Gastroesophageal sphincter (tissue), 4 donors: ENCODE results near the gene ANKRD13D. TPM values are rescaled to one million over a fixed set of nuclear protein-coding genes. Genes with fewer than 3 reads are reported as not detected.

Experiments
- ATAC-seq: fragments of 150-250 bp; one replicate; pipeline ENCODE4 v1.9.1; 2016; ENCODE audit warnings: mild to moderate bottlenecking, moderate library complexity
- H3K27ac ChIP-seq, 4 donors: fragments of 200-600 bp; sonication (generic) in 3 of 4; 1 replicate in 3 of 4; 2 replicates in 1 of 4; pipeline ENCODE4 v1.5.1; 2016 to 2019
- H3K27me3 ChIP-seq: fragments of 200-600 bp; sonication (generic); one replicate; pipeline ENCODE4 v1.5.1; 2019
- H3K36me3 ChIP-seq, 2 donors: fragments of 200-600 bp; sonication (generic); one replicate each; pipeline ENCODE4 v1.5.1; 2019; ENCODE audit warnings: control low read depth in 1 of 2
- H3K4me1 ChIP-seq, 3 donors: fragments of 200-600 bp; sonication (generic); 1 replicate in 2 of 3; 2 replicates in 1 of 3; pipeline ENCODE4 v1.5.1; 2016 to 2019; ENCODE audit warnings: control low read depth in 2 of 3
- H3K4me3 ChIP-seq, 2 donors: fragments of 200-600 bp; sonication (generic); one replicate each; pipeline ENCODE4 v1.5.1; 2019; ENCODE audit warnings: mild to moderate bottlenecking in 1 of 2, moderate library complexity in 1 of 2
- H3K9me3 ChIP-seq, 3 donors: fragments of 200-600 bp; sonication (generic); one replicate each; pipeline ENCODE4 v1.5.1; 2017 to 2019; ENCODE audit warnings: control low read depth in 2 of 3
- CTCF ChIP-seq, 4 experiments: fragments of 200-600 bp in 2 of 4; fragments of 450-650 bp in 2 of 4; sonication (generic) in 1 of 4; IDR thresholded peaks; one replicate each; pipeline ENCODE4 v1.5.1; 2017 to 2019; ENCODE audit warnings: antibody characterized with exemption in 4 of 4, mild to moderate bottlenecking in 2 of 4, moderate library complexity in 2 of 4
- EP300 ChIP-seq: sonication (generic); formaldehyde crosslinking; IDR thresholded peaks from one replicate; pipeline ENCODE4 v1.6.1; 2017; ENCODE audit warnings: antibody characterized with exemption, mild to moderate bottlenecking
- POLR2A ChIP-seq, 2 donors: fragments of 450-650 bp; IDR thresholded peaks; one replicate each; pipeline ENCODE4 v1.6.1; 2017; ENCODE audit warnings: antibody characterized with exemption in 2 of 2, mild to moderate bottlenecking in 2 of 2, moderate library complexity in 1 of 2
- POLR2AphosphoS5 ChIP-seq: sonication (generic); formaldehyde crosslinking; IDR thresholded peaks from one replicate; pipeline ENCODE4 v1.6.1; 2017; ENCODE audit warnings: antibody characterized with exemption
- WGBS, 2 donors: methylation state at CpG; one replicate each; pipeline ENCODE4 v1.1.5; 2018; ENCODE audit warnings: low coverage in 1 of 2; 5-methylcytosine and 5-hydroxymethylcytosine counted together
- total RNA-seq, 4 donors: library from RNA; depleted of rRNA; stranded (reverse); fragments of >200 nt; gene quantifications; one replicate each; pipeline ENCODE4 v1.1.0, GENCODE V29; 2016

ANKRD13D gene
- 10 to 100 TPM; 25.6 to 61.6 (median 32.3) TPM for total RNA-seq

DNA sequence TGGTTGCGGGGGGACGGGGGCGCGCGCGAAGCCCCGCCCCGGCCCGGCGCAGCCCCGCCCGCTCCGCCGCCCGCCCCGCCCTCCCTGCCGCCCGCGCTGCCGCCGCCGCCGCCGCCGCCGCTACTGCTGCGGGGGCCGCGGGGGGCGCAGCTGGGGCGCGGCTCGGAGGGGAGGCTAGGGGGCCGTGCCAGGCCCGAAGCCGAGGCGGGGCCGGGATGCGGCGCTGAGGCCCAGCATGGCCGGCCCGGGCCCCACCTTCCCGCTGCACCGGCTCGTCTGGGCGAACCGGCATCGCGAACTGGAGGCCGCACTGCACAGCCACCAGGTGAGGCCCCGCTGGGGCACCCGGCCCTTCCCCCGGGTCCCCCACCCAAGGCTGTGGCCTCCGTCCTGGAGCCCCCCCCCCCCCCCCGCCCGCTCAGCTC, at the start of gene ANKRD13D:
Gene ANKRD13D, plus strand, starts transcription at position 78 of the 425 bp plus-strand sequence. Its CDS starts 158 bp downstream, at position 236.
- no peaks in the 10 kb centered on the region for H3K9me3 ChIP-seq
- H3K4me3 ChIP-seq, result peak within 1 kb of the TSS; percentile 39 to 88
- TF ChIP-seq CTCF (IDR thresholded peaks at IDR 0.05) (no peak), EP300 (no peak), POLR2AphosphoS5 (no peak), POLR2A (IDR thresholded peaks at IDR 0.05) (no peak)
- WGBS, 2 donors, result no CpG with 5 or more reads among the region's 56 CpGs
- H3K4me1 ChIP-seq, result peaks cover 0 to 82% (median 31%) of the 10 kb centered on the region in 3 donors
- peak within 1 kb of the TSS; percentile 77 to 94 (median 94) for H3K27ac ChIP-seq
- H3K36me3 ChIP-seq, result peaks cover 0 to 57% of the 10 kb centered on the region in 2 donors
- H3K27me3 ChIP-seq, result no peaks in the 10 kb centered on the region
- ATAC-seq, result peak; percentile 81

DNA sequence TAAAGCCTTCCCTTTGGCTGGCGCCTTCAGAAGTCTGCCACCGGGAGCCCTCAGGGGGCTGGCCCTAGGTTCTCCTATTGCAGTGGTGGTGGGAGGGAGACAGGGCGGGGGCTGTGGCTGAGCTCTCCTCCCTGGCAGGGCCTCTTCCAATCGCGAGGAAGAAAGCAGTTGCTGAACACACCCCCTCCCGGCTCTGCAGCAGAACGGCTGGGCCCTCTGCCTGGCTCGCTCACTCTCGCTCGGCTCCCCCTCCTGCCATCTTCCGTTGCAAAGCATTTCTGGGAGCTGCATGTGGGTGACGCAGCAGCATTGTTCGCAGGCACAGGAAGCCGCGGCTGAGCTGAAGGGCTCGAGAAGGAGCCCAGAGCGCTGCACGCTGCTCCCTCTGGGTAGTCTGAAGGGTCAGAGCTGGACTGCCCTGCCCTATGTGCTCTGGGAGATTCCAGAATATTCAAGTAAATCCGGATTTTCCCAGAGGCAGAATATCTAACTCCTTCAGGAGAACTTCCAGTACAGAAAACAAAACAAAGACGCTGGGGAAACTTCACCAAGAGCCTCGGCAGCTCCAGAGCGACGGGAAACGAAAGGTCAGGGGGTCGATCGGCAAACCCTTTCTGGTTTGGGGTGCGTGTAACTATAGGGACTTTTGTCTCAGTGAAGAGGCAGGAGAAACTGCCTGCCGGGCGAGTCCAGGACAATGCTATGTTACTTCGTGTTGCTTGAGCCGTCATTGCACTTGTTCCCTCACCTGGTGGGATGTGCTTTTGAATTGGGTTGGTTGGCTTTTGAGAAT, 49.1 kb upstream of the ANKRD13D start:
- no peaks in the 10 kb centered on the region for H3K27me3 ChIP-seq
- peaks cover 0 to 32% of the 10 kb centered on the region in 2 donors for H3K36me3 ChIP-seq
- no peaks in the 10 kb centered on the region for H3K9me3 ChIP-seq
- H3K4me3 ChIP-seq, result peak overlapping the region; percentile 61 to 75
- WGBS, 2 donors, result 0 to 1% methylated on average over 2 to 15 of the region's 31 CpGs
- H3K4me1 ChIP-seq, result peaks cover 0 to 61% (median 27%) of the 10 kb centered on the region in 3 donors
- ATAC-seq, result peak; percentile 99
- TF ChIP-seq CTCF (IDR thresholded peaks at IDR 0.05) (peak in 2 of 4 experiments; percentile 14 to 16), EP300 (no peak), POLR2AphosphoS5 (peak; percentile 99), POLR2A (IDR thresholded peaks at IDR 0.05) (peak; percentile 87 to 92)
- H3K27ac ChIP-seq, result peak overlapping the region; percentile 90 to 95 (median 92)

DNA sequence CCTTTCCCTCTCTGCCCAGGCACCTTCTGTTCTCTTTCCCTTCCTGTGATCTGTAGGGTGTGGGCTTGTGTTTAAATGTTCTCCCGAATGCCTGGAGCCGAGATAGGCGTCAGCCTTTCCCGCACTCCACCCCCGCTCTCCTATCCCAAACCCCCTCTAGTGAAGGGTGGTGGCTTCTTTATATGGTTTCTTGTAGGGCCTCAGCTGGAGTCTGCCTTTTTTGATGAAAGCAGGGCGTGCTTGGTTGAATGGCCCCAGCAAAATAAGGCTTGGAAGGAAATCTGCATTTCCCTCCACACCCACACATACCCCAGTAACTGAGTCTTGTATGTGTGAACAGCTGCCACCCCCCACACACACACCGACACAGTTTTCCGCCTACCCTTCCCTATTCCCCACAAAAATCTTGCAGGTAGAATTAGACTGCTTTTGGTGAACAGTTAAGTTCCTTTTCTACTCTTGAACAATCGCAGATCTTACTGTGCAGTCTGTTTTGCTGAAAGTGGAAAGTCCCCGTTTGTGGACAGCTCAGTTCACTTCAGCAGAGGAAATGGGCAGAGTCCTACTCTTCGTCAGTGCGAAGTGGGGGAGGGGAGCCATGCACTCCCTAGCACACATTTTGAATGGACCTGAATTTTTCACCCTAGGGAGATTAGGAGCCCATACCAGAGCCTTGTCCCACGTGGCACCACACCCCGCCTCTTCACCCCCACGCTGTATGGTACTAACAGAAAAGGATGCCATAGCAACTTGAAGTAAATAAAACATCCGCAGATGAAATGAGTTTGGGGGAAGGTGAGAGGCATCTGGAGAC, 48.3 kb upstream of the ANKRD13D start:
- Histone ChIP-seq H3K4me3 (peak overlapping the region; percentile 61 to 75), H3K27ac (peak overlapping the region; percentile 90 to 95 (median 92)), H3K4me1 (peaks cover 0 to 66% (median 27%) of the 10 kb centered on the region in 3 donors), H3K36me3 (peaks cover 0 to 32% of the 10 kb centered on the region in 2 donors), H3K9me3 (no peaks in the 10 kb centered on the region), H3K27me3 (no peaks in the 10 kb centered on the region)
- TF ChIP-seq POLR2A (IDR thresholded peaks at IDR 0.05), result peak in 1 of 2 donors; percentile 10
- peak; percentile 93 for TF ChIP-seq POLR2AphosphoS5
- TF ChIP-seq CTCF (IDR thresholded peaks at IDR 0.05), result no peak
- TF ChIP-seq EP300, result no peak
- WGBS, 2 donors, result 0% methylated on average over 7 to 12 of the region's 16 CpGs
- peak; percentile 11 for ATAC-seq

DNA sequence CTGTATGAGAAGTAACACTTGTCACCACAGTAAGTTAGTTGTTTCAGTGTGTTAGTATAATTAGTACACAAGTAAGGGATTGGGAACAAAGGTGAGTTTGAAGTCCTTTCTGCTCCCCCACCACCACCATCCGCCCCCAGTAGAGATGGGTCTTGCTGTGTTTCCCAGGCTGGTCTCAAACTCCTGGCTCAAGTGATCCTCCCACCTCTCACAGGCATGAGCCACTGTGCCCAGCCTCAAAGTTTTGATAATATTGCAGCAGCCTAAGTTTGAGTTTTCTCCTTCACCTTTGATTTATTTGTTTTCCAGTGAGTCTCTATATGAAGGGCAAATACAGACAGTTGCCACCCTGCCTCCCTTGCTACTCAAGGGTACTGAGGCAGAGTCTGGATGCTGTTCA, 46.6 kb upstream of the ANKRD13D start:
- Histone ChIP-seq H3K27me3 (no peaks in the 10 kb centered on the region), H3K4me3 (peak overlapping the region in 1 of 2 donors; percentile 61), H3K27ac (peak overlapping the region in 2 of 4 donors; percentile 41 to 92), H3K9me3 (no peaks in the 10 kb centered on the region), H3K4me1 (peaks cover 0 to 66% (median 27%) of the 10 kb centered on the region in 3 donors), H3K36me3 (peaks cover 4 to 44% of the 10 kb centered on the region in 2 donors)
- WGBS, 2 donors, result 57 to 64% methylated on average over 1 of the region's 1 CpG
- TF ChIP-seq EP300 (no peak), POLR2AphosphoS5 (no peak), CTCF (IDR thresholded peaks at IDR 0.05) (no peak), POLR2A (IDR thresholded peaks at IDR 0.05) (no peak)
- ATAC-seq, result no peak
